WTC11 (cell line): ENCODE data around the gene DNAJB11. TPM values are rescaled to one million over a fixed set of nuclear protein-coding genes. Genes with fewer than 3 reads are reported as not detected.

Experiments used
- ATAC-seq: fragments of 200-7000 bp; cut with Tn5 transposase; 2 replicates; pipeline ENCODE4 v1.10.0; 2021; ENCODE audit warnings: mild to moderate bottlenecking, moderate library complexity
- CTCF ChIA-PET: fragments of 300-600 bp; sonication (Branson Sonifier 250); formaldehyde crosslinking; loops from one replicate; lab custom pipeline; 2021; ENCODE audit warnings: antibody characterized with exemption; lab: Charles Lee
- POLR2A ChIA-PET: fragments of 350-600 bp; sonication (Branson Sonifier 250); formaldehyde crosslinking; loops from one replicate; lab custom pipeline; 2021; ENCODE audit warnings: antibody characterized with exemption; lab: Charles Lee
- DNase-seq: peaks from one replicate; pipeline ENCODE4 v3.0.0; 2021; ENCODE audit warnings: low spot score
- H3K27ac Mint-ChIP-seq: 2 replicates; pipeline ENCODE4 v1.8.0; 2021; ENCODE audit warnings: mixed read lengths
- H3K27me3 Mint-ChIP-seq: 2 replicates; pipeline ENCODE4 v1.8.0; 2021; ENCODE audit warnings: low read depth, mild to moderate bottlenecking, moderate library complexity, mixed read lengths
- H3K36me3 Mint-ChIP-seq: 2 replicates; pipeline ENCODE4 v1.8.0; 2021; ENCODE audit warnings: mixed read lengths
- H3K4me1 Mint-ChIP-seq: 2 replicates; pipeline ENCODE4 v1.8.0; 2022; ENCODE audit warnings: mixed read lengths
- H3K4me3 Mint-ChIP-seq: 2 replicates; pipeline ENCODE4 v1.8.0; 2021; ENCODE audit warnings: mild to moderate bottlenecking, moderate library complexity, mixed read lengths
- H3K9me3 Mint-ChIP-seq: 2 replicates; pipeline ENCODE4 v1.8.0; 2021; ENCODE audit warnings: mixed read lengths
- CREM ChIP-seq: sonication (generic); formaldehyde crosslinking; IDR thresholded peaks from 2 replicates; pipeline ENCODE4 v1.8.1; 2022; ENCODE audit warnings: mild to moderate bottlenecking, missing genetic modification reagents, moderate library complexity
- FOXP1 ChIP-seq: sonication (generic); formaldehyde crosslinking; IDR thresholded peaks from 2 replicates; pipeline ENCODE4 v1.8.0; 2022; ENCODE audit warnings: missing genetic modification reagents, mild to moderate bottlenecking, moderate library complexity, borderline replicate concordance
- KAT7 ChIP-seq: sonication (generic); formaldehyde crosslinking; IDR thresholded peaks from 2 replicates; pipeline ENCODE4 v1.8.1; 2023; ENCODE audit warnings: missing genetic modification reagents, mild to moderate bottlenecking, borderline replicate concordance
- MXD4 ChIP-seq: fragments of 250-450 bp; sonication (Bioruptor Pico); IDR thresholded peaks from 2 replicates; pipeline ENCODE4 v1.8.0; 2021; ENCODE audit warnings: mild to moderate bottlenecking, moderate library complexity, borderline replicate concordance
- NFATC4 ChIP-seq: fragments of 250-450 bp; sonication (Bioruptor Pico); IDR thresholded peaks from 2 replicates; pipeline ENCODE4 v1.9.0; 2021; ENCODE audit warnings: mild to moderate bottlenecking
- OVOL2 ChIP-seq: fragments of 250-450 bp; sonication (Bioruptor Pico); IDR thresholded peaks from 2 replicates; pipeline ENCODE4 v1.9.0; 2021; ENCODE audit warnings: mild to moderate bottlenecking, borderline replicate concordance
- RORB ChIP-seq: fragments of 250-450 bp; sonication (Bioruptor Pico); IDR thresholded peaks from 2 replicates; pipeline ENCODE4 v1.9.0; 2021; ENCODE audit warnings: mild to moderate bottlenecking
- SMAD4 ChIP-seq: sonication (generic); formaldehyde crosslinking; IDR thresholded peaks from 2 replicates; pipeline ENCODE4 v1.8.0; 2022; ENCODE audit warnings: mild to moderate bottlenecking, missing genetic modification reagents
- ZNF138 ChIP-seq: sonication (generic); formaldehyde crosslinking; conservative IDR thresholded peaks from 2 replicates; pipeline ENCODE4 v1.8.1; 2022; ENCODE audit warnings: mild to moderate bottlenecking, moderate library complexity, missing genetic modification reagents
- ZNF396 ChIP-seq: fragments of 250-450 bp; sonication (Bioruptor Pico); IDR thresholded peaks from 2 replicates; pipeline ENCODE4 v1.8.0; 2021; ENCODE audit warnings: mild to moderate bottlenecking, moderate library complexity, borderline replicate concordance
- ZNF423 ChIP-seq: fragments of 250-450 bp; sonication (Bioruptor Pico); IDR thresholded peaks from 2 replicates; pipeline ENCODE4 v2.1.2; 2022; ENCODE audit warnings: mild to moderate bottlenecking, moderate library complexity
- ZNF671 ChIP-seq: fragments of 250-450 bp; sonication (Bioruptor Pico); IDR thresholded peaks from 2 replicates; pipeline ENCODE4 v1.8.0; 2021; ENCODE audit warnings: mild to moderate bottlenecking
- total RNA-seq: library from RNA; stranded (reverse); gene quantifications from 3 replicates; pipeline ENCODE4 v1.2.3, GENCODE V29; 2021
- TF ChIP-seq, protein P1 (sequence below): fragments of 200-600 bp; IDR thresholded peaks from 2 replicates; pipeline ENCODE4 v1.8.0; 2022; ENCODE audit warnings: antibody characterized with exemption
- TF ChIP-seq, protein P2 (sequence below): sonication (generic); formaldehyde crosslinking; IDR thresholded peaks from 2 replicates; pipeline ENCODE4 v1.8.1; 2023; ENCODE audit warnings: mild to moderate bottlenecking, moderate library complexity, missing genetic modification reagents
- TF ChIP-seq, protein P3 (sequence below): sonication (generic); formaldehyde crosslinking; IDR thresholded peaks from 2 replicates; pipeline ENCODE4 v1.8.0; 2023; ENCODE audit warnings: missing genetic modification reagents
- TF ChIP-seq, protein P4 (sequence below): sonication (generic); formaldehyde crosslinking; conservative IDR thresholded peaks from 2 replicates; pipeline ENCODE4 v1.8.1; 2022; ENCODE audit warnings: mild to moderate bottlenecking, missing genetic modification reagents
- TF ChIP-seq, protein P5 (sequence below): sonication (generic); formaldehyde crosslinking; IDR thresholded peaks from 2 replicates; pipeline ENCODE4 v1.8.1; 2023; ENCODE audit warnings: mild to moderate bottlenecking, missing genetic modification reagents, borderline replicate concordance

The DNAJB11 gene
- total RNA-seq, 1 experiment from 2014 or later: 56.3 TPM

DNA sequence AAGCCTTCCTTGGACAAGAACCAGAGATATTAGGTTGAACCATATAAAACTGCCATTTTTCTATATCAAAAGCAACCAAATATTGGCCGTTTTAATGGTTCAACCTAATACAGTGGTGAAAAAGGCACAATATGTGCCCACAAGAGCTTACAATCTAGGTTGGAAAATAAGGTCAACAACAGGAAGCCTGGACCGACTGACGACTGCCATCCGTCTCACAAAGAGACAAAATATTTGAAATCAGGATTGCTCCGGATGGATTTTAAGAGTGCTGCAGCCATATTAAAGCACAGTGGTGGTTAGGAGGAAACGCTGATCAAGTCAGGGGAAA, 43.7 kb downstream of the DNAJB11 start (continued):
- TF ChIP-seq RORB (CRISPR knock-in tag) (no peak), ZNF671 (CRISPR knock-in tag) (no peak), NFATC4 (CRISPR knock-in tag) (no peak), FOXP1 (CRISPR knock-in tag) (no peak)

DNA sequence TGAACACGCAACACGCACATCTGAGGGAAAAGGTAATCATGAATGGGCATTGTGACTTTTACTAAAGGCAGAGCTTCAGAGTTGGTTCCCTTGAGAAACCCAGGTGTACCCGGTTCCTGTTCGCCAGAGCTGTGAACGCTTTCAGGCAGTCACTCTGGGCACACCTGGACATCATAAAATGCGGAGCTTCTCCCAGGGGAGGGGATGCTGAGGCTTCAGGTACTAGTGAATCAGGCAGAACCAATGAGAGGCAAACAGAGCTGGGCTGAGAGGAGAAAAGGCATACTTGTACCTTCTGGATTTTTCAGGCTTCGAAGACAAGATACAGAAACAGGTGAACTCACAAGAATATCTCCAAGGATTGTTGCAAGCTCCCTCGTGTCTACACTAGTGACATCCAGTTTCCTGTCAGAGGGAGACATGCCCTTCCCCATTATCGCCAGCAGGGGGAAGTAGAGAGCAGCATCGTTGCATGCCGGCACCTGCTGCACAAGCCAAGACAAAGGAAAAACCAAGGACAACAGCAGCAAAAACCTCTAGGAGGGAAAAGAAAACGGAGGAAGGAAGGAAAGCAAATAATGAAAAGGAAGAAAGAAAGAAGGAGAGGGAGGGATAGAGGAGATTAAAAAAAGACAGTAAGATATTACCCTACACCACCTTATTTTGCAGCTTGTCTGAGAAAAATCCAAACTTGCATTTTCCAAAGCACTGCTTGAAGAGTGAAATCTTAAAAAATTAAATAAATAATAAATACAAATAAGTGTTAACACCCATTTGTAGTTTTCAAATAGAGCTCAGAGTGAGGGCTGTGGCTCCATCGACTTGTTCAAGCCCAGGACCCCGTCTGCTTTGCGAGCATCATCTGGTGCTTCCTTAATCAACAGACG, 44.3 kb downstream of the DNAJB11 start:
- ATAC-seq (peak; percentile 71), DNase-seq (peak; percentile 88)
- POLR2A ChIA-PET: interaction anchor here (0.9 to 2.8 kb wide), 4 partner anchors 18 to 168 kb away, joined by 3 to 14 read pairs (median 4); partner anchors contain the start of genes DNAJB11 and EIF4A2
- Mint-ChIP-seq H3K36me3 (no peaks in the 10 kb centered on the region), H3K9me3 (no peaks in the 10 kb centered on the region), H3K27me3 (peaks cover 25% of the 10 kb centered on the region), H3K4me1 (peaks cover 18% of the 10 kb centered on the region)
- CTCF ChIA-PET: interaction anchor here (0.6 to 4.7 kb wide), 57 partner anchors 8 to 1032 kb away, joined by 3 to 87 read pairs (median 5); partner anchors contain the start of genes CRYGS, DNAJB11, EIF4A2 and FETUB
- TF ChIP-seq, protein P1, sequence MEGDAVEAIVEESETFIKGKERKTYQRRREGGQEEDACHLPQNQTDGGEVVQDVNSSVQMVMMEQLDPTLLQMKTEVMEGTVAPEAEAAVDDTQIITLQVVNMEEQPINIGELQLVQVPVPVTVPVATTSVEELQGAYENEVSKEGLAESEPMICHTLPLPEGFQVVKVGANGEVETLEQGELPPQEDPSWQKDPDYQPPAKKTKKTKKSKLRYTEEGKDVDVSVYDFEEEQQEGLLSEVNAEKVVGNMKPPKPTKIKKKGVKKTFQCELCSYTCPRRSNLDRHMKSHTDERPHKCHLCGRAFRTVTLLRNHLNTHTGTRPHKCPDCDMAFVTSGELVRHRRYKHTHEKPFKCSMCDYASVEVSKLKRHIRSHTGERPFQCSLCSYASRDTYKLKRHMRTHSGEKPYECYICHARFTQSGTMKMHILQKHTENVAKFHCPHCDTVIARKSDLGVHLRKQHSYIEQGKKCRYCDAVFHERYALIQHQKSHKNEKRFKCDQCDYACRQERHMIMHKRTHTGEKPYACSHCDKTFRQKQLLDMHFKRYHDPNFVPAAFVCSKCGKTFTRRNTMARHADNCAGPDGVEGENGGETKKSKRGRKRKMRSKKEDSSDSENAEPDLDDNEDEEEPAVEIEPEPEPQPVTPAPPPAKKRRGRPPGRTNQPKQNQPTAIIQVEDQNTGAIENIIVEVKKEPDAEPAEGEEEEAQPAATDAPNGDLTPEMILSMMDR: peak; percentile 91
- TF ChIP-seq ZNF396 (CRISPR knock-in tag): no peak
- TF ChIP-seq, all 79 proteins: peak for 1
- H3K27ac Mint-ChIP-seq: no peak overlapping the region; the same call in 1 of the 2 replicates
- no peak overlapping the region for H3K4me3 Mint-ChIP-seq

DNA sequence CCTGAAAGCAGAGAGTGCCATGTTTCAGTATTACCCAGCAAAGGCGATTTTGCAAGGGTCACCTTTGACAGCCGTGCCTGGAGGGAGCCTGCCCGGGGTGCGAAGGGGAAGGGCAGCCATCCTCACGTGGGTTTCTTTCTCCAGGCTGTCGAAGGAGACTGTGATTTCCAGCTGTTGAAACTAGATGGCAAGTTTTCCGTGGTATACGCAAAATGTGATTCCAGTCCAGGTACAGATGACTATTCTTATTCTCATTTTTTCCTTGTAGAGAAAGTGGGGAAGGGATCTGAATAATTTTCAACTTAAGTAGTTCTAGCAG, 45.7 kb downstream of the DNAJB11 start:
- no peaks in the 10 kb centered on the region for H3K9me3 Mint-ChIP-seq
- no peak overlapping the region for H3K27ac Mint-ChIP-seq
- H3K36me3 Mint-ChIP-seq: no peaks in the 10 kb centered on the region
- peaks cover 25% of the 10 kb centered on the region for H3K27me3 Mint-ChIP-seq
- DNase-seq (no peak), ATAC-seq (no peak)
- ChIA-PET POLR2A (interaction anchor here (2.8 kb wide), 1 partner anchor 167 kb away, joined by 14 read pairs; the partner anchor contains the start of gene EIF4A2), CTCF (interaction anchor here (0.6 to 4.7 kb wide), 17 partner anchors 13 to 639 kb away, joined by 3 to 81 read pairs (median 7); no protein-coding TSS in a partner anchor)
- TF ChIP-seq, protein P2, sequence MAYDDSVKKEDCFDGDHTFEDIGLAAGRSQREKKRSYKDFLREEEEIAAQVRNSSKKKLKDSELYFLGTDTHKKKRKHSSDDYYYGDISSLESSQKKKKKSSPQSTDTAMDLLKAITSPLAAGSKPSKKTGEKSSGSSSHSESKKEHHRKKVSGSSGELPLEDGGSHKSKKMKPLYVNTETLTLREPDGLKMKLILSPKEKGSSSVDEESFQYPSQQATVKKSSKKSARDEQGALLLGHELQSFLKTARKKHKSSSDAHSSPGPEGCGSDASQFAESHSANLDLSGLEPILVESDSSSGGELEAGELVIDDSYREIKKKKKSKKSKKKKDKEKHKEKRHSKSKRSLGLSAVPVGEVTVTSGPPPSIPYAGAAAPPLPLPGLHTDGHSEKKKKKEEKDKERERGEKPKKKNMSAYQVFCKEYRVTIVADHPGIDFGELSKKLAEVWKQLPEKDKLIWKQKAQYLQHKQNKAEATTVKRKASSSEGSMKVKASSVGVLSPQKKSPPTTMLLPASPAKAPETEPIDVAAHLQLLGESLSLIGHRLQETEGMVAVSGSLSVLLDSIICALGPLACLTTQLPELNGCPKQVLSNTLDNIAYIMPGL: no peak
- TF ChIP-seq, protein P3, sequence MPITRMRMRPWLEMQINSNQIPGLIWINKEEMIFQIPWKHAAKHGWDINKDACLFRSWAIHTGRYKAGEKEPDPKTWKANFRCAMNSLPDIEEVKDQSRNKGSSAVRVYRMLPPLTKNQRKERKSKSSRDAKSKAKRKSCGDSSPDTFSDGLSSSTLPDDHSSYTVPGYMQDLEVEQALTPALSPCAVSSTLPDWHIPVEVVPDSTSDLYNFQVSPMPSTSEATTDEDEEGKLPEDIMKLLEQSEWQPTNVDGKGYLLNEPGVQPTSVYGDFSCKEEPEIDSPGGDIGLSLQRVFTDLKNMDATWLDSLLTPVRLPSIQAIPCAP (CRISPR knock-in tag): no peak
- TF ChIP-seq ZNF138: no peak
- no peak for TF ChIP-seq MXD4
- no peak for TF ChIP-seq KAT7
- TF ChIP-seq, protein P4, sequence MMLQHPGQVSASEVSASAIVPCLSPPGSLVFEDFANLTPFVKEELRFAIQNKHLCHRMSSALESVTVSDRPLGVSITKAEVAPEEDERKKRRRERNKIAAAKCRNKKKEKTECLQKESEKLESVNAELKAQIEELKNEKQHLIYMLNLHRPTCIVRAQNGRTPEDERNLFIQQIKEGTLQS (CRISPR knock-in tag): no peak
- no peak for TF ChIP-seq ZNF671 (CRISPR knock-in tag)
- TF ChIP-seq, protein P5, sequence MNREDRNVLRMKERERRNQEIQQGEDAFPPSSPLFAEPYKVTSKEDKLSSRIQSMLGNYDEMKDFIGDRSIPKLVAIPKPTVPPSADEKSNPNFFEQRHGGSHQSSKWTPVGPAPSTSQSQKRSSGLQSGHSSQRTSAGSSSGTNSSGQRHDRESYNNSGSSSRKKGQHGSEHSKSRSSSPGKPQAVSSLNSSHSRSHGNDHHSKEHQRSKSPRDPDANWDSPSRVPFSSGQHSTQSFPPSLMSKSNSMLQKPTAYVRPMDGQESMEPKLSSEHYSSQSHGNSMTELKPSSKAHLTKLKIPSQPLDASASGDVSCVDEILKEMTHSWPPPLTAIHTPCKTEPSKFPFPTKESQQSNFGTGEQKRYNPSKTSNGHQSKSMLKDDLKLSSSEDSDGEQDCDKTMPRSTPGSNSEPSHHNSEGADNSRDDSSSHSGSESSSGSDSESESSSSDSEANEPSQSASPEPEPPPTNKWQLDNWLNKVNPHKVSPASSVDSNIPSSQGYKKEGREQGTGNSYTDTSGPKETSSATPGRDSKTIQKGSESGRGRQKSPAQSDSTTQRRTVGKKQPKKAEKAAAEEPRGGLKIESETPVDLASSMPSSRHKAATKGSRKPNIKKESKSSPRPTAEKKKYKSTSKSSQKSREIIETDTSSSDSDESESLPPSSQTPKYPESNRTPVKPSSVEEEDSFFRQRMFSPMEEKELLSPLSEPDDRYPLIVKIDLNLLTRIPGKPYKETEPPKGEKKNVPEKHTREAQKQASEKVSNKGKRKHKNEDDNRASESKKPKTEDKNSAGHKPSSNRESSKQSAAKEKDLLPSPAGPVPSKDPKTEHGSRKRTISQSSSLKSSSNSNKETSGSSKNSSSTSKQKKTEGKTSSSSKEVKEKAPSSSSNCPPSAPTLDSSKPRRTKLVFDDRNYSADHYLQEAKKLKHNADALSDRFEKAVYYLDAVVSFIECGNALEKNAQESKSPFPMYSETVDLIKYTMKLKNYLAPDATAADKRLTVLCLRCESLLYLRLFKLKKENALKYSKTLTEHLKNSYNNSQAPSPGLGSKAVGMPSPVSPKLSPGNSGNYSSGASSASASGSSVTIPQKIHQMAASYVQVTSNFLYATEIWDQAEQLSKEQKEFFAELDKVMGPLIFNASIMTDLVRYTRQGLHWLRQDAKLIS (CRISPR knock-in tag): no peak
- no peak for TF ChIP-seq SMAD4 (CRISPR knock-in tag)
- no peak for TF ChIP-seq OVOL2
- TF ChIP-seq CREM (CRISPR knock-in tag): no peak
- no peak for TF ChIP-seq ZNF396 (CRISPR knock-in tag)
- TF ChIP-seq ZNF423: no peak
- no peak overlapping the region for H3K4me3 Mint-ChIP-seq
- peaks cover 18% of the 10 kb centered on the region for H3K4me1 Mint-ChIP-seq
